GM19397 (cell line): Measurements from ENCODE around the gene TRMT2A.
"Not testable (repeated sequence)": the region's sequence is repeated elsewhere in the genome, so short reads cannot be mapped to it uniquely, and the experiment has no call there.

Experiments used
- ATAC-seq: cut with Tn5 transposase; IDR thresholded peaks from one replicate; pipeline ENCODE4 v1.9.1; 2021; ENCODE audit warnings: mild to moderate bottlenecking, moderate library complexity; ENCODE audit not compliant: unreplicated experiment

Gene TRMT2A, protein sequence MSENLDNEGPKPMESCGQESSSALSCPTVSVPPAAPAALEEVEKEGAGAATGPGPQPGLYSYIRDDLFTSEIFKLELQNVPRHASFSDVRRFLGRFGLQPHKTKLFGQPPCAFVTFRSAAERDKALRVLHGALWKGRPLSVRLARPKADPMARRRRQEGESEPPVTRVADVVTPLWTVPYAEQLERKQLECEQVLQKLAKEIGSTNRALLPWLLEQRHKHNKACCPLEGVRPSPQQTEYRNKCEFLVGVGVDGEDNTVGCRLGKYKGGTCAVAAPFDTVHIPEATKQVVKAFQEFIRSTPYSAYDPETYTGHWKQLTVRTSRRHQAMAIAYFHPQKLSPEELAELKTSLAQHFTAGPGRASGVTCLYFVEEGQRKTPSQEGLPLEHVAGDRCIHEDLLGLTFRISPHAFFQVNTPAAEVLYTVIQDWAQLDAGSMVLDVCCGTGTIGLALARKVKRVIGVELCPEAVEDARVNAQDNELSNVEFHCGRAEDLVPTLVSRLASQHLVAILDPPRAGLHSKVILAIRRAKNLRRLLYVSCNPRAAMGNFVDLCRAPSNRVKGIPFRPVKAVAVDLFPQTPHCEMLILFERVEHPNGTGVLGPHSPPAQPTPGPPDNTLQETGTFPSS

DNA sequence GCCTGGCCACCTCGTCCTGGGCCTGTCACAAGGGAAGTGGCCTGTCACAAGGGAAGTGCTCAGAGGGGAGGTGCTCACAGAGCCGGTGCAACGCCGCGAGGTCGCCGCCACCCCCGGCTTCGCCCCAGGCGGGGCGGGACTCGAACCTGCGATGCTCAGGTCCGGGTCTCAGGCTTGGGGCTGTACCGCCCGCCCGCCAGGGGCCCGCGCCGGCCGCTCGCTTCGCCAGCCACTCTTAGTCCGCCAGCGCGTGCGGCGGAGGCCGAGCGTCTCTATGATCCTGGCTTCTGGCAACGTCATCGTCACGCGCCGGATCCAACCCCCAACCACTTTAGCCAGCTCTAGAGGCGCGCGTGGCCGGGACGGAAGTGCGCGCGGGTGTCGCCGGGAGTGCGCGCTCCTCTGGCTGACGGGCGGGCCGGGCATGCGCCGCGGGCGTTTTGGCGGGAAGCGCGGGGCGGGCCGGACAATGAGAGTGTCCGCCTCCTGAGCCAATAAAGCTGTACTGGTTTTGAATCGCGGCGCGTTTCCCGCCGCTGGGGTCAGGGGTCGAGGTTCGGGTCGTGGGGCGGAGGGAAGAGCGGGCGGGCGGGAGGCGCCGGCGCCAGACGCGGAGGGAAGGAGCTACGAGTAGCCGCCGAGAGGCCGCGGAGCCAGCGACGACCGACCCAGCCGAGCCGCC, at the start of gene TRMT2A:
Gene TRMT2A, minus strand, starts transcription at position 276 of the 682 bp plus-strand sequence. CDS start 320 bp downstream, outside the sequence.
- peak; percentile 76 for ATAC-seq

DNA sequence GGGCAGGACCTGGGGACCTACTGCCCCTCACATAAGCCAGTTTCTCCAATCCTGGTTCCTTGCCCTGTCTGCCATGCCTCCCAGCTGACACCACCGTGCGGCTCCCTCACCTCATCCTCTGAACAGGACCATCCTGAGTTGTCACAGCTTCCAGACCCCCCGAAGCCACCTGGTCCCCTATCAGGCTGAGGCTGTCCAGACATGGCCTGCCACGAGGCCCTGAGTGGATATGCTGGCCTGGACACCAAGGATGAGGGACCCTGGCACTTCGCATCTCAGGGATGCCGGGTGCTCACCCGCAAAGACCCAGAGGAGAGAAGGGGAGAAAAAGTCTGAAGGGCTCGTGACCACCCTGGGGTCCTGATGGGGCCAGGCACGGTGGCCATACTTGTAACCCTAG, 49.7 kb upstream of the TRMT2A start:
- no peak for ATAC-seq

DNA sequence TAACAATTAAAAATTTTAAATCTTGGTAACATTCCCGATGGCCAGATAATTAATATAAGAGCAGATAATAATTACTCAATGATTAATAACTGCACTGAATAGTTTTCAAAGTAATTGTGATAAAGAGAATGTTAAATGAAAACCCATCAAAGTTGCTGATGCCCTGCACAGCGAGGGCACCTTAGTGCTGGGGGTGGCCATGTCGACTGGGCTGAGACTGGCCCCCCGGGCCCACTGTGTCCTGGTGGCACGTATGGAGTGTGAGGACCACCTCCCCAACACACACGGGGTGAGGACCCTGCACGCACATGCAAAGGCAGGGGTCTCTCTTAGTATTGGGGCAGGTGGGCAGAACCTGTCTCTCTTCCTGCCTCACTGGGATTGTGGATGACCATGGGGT, 48.9 kb upstream of the TRMT2A start:
- ATAC-seq = no peak

DNA sequence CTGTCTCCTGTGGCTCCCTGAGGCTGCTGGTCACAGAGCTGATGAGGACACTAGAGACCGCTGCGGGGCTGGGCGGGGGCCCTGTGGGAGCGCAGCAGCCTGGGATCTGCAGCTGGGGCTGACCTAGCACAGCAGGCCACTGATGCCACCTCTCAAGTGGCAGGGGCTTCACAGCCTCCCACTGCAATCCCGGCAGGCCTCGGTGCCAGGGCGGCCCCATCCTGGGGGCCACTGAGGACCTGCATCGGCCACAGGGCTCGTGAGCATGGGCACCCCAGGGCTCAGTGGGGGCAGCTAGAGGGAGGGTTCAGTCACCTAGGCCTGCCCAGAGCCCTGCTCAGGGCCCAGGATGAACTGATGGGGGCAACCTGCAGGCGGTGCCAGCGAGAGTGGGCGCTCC, 48.4 kb upstream of the TRMT2A start:
- ATAC-seq = no peak

DNA sequence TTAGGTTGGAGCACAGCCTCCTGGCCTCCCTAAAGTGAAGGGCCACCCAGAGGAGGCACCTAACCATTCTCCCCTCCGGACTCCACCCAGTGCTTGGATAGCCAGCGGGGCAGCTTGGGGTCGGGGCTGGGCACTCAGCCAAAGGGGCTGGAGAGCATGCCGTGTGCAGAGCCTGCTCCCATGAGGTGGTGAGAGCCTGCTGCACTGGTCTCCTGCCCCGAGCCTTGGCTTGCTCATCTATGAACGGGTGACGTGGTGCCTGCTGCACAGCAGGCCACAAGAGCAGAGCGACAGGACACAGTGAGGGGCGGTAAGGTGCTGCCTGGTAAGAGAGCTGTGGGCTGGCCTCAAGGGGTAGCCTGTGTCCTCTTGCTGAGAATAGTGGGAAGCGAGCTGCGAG, 47.8 kb upstream of the TRMT2A start:
- no peak for ATAC-seq

DNA sequence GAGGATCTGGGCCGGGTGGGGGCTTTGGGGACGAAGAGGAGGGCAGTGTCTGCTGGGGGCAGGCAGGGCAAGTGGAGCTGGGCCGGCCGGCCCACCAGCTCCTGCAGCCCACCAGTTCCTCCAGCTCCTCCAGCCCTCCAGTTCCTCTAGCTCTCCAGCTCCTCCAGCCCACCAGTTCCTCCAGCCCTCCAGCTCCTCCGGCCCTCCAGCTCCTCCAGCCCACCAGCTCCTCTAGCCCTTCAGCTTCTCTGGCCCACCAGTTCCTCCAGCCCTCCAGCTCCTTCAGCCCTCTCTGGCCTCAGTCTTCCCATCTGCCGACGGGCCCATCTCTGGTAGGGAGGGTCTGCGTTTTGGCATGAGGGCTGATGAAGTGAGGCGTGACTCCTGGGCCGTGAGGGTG, 43.0 kb upstream of the TRMT2A start:
- no peak for ATAC-seq

DNA sequence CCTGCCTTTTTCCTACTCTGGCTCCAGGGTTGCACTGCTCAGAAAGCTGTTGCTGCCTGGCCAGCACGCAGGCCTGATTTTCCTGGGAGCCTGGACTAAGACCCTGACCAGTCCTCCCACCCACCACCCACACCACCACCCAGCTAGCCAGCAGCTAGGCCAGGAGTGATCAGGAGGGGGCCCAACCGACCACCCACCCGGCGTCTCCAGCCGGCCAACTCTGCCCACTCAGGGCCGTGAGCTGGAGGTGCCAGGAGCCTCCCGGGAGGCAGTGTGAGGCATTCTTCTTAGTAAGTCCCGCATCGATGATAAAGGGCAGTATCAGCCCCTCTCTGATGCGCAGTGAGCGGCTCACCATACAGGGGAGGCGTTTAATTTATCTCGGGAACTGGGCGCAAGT, 42.5 kb upstream of the TRMT2A start:
- not testable (repeated sequence) for ATAC-seq

DNA sequence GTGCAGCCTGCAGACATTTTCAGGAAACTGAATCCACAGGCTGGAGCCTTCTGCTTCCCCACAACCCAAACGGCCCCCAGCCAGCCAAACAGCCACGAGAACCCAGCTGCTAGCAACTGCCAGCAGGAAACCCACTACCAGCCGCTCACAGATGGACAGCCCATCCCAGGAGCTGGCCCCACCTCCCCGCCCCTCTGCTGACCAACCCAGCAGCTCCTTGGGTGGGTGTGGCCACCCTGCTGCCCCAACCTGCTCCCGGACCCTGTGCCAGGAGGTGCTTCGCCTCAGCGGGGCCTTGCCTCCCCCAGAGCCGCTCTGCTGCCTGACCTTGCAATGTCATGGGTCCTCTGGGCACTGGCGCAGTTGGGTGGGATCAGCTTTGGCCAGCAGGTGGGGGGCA, 42.0 kb upstream of the TRMT2A start:
- no peak for ATAC-seq

DNA sequence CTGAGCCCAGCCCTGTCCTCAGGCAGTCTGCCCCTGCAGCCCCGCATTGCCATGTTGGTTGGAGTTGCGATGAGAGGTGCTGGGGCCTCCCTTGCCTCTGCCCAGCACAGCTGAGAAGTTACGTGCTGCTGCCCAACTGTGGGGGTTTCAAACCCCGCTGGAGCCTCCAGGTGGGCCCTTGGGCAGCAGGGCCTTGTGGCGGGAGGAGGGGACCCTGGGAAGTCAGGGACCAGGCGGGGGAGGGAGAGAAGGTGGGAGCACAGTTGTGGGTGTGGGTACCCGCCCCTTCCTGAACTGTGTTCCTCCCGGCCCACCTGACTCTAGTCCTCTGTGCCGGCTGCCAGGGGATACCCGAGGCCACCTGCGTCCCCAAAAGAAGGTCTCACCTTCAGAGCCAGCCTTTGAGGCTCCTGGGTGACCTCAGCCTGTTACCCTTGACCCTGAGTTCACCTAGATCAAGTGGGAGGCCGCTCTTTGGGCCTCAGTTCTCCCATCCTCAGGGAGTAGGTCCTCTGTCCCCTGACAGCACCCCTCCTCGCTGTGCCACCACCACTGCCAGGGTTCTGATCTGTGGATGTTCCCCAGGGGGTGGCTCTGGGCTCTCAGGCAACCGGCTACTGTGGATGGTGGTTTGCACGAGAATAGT, 41.5 kb upstream of the TRMT2A start:
- no peak for ATAC-seq

DNA sequence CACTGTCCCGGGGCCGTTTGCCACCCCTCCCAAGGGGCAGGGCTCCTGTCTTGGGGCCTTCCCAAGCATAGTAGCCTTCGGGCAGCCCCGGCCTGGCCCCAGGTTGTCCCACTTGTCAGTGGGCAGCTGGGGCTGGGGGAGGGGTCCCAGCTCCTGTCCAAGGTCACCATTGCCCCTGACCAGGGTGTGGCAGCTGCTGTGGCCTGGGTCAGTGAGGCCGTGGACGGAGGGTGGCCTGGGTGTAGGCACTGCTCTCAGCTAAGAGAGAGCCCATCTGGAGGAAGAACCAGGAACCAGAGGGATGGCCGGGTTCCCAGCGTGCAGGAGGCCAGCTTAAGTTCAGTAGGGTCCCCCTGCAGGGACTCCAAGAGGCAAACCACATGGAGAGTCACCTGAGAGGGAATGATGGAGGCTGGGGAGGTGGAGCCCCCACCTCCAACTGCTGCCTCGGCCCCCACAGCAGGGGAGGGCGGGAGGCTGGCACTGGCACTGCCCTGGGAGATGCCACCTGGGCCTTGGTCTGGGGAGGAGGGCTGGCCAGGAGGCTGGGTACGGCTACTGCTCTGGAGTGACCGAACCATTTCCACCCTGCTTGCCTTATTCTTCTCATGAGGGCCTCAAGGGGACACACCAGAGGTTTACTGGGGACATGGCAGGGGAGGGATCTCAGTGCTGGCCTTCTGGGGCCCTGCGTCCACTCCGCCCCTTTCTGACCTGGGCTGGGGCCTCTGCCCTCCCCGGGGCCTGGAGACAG, 40.6 kb upstream of the TRMT2A start:
- no peak for ATAC-seq

DNA sequence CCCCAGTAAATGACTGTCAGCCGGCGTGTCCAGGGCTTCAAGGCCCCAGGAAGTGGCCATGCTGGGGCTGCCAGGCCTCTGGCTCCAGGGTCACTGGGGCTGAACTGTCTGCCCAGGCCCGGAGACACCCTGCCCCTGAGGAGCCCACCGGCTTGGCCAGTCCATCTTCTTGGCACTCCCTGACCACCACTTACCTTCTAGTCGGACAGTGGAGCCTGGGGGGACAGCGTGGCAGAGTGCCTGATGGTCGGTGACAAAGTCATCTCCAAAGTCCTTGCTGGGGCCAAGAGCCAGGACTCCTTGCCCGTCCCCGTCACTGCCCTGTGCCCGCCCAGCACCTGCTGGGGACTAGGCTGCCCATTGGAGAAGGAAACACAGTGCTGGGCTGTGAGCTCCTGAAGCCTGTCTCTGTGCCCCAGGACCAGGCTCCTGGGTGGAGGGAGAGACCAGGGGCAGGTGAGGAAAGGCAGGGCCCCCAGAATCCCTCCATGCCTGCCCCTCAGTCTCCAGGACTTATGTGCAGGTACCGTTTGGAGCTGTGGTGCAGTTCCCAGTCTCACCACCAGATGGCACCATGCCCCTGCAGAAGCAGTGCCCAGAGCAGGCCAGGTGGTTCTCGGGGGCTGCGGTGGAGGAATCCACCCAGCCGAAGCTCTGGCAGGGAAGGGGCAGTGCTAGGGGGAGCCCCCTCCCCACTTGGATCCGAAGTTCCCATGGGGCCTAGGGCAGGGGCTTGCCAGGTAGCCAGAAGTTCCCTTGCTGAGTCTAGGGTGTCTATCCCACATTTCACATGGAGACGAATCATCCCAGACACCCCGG, 39.8 kb upstream of the TRMT2A start:
- no peak for ATAC-seq

DNA sequence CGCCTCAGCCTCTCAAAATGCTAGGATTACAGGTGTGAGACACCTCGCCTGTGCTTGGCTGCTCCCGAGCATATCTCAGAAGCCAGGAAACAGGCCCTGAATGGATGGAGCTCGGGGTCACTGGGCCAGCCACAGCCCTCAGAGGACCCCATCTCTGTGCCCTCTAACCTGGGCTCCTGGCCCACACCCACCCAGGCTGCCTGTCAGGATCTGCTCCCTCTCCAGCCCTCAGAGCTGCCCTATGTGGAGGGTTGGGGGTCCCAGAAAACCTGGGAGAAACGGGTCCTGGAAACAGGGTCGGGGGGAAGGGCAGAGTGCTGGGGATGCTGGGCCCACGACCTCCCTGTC, 39.0 kb upstream of the TRMT2A start:
- no peak for ATAC-seq

DNA sequence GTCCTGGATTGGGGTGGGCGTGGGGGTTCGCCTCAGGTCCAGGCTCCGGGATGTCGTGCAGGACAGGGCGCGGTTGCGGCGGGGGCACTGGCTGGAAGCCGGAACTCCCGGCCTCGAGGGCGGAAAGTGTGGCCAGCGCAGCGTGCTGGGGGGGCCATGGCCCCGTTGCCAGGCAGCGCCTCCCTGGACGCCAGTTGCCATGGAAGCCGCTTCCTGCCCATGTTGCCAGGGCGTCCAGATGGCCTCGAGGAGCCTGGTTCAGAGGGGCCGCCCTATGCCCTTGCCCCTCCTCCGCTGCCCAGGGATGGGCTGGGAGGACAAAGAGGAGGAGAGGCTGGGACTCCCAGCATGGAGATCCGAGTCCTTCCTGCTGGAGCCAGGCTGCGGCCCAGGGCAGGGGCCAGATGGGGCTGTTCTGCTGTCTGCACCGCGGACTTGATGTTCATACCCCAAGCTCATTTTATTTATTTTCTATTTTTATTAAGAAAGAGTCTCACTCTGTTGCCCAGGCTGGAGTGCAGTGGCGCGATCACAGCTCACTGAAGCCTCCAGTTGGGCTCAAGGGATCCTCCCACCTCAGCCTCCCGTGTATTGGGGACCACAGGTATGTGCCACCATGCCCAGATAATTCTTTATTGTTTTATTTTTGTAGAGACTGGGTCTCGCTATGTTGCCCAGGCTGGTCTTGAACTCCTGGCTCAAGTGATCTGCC, 38.5 kb upstream of the TRMT2A start:
- ATAC-seq = no peak

DNA sequence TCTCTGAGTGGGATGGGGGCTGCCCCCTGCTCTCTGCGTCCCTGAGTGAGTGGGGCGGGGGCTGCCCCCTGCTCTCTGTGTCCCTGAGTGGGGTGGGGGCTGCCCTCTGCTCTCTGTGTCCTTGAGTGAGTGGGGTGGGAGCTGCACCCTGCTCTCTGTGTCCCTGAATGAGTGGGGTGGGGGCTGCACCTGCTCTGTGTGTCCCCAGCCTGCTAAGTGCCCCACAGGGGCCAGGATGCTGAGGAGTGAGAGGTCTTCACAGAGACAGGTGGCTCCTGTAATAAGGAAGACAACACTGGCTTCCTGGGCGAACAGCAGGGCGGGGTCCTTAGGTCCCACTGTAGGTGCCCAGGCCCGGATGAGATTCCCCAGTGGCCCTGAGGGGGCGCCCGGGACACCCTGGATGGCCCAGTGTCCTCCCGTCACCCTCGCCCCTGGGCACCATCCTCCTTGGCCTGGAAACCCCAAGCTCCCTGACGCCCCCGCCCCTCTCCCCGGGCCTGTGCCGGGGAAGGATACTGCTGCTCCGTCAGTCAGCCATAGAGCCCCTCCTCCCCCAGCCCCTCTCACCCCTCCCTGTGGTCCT, 37.7 kb upstream of the TRMT2A start:
- ATAC-seq = no peak

DNA sequence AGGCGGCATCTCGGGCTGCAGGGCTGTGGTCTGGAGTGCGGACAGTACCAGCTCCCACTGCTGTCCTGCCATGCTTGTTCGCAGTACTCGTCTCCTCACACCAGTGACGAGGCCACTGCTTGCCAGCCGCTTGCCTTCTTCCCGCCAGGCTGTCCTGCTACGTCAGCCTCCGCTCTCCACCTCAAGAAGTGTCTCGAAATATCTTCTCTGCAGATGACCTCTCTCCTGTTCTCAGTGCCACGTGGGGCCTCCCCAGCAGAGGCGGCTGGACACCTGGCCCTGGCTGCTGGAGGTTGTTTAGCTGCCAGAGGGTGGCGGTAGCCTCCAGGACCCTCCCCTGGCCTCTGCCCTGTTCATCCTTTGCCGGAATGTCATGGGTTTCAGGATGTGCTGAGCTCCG, 36.9 kb upstream of the TRMT2A start:
- ATAC-seq = no peak

DNA sequence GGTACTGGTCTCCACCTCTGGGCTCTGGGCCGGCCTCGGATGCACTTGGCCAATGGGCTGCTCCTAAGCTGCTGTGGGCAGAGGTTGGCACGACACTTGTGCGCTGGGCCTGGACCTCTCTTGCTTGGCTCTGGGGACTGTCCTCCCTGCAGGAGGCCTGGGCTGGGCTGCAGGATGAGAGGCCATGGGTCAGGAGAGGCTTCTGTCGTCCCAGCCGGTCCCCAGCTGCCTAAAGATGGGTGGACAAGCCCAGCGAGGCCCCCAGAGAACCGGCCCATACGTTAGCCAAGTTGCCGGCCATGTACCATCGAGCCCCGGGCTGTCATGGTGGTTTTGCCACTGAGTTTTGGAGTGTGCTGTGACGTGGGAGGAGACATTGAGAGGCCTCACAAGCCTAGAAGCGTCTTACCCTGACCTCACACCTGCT, 35.5 kb upstream of the TRMT2A start:
- no peak for ATAC-seq

DNA sequence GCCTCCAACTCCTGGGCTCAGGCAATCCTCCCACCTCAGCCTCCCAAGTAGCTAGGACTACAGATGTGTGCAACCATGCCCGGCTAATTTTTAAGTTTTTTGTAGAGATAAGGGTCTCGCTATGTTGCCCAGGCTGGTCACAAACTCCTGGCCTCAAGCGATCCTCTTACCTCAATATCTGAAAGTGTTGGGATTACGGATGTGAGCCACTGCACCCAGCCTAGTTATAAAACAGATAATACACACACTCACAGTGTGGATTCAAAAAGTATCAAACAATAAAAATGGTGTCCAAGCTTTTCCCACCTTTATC, 34.2 kb upstream of the TRMT2A start:
- no peak for ATAC-seq

DNA sequence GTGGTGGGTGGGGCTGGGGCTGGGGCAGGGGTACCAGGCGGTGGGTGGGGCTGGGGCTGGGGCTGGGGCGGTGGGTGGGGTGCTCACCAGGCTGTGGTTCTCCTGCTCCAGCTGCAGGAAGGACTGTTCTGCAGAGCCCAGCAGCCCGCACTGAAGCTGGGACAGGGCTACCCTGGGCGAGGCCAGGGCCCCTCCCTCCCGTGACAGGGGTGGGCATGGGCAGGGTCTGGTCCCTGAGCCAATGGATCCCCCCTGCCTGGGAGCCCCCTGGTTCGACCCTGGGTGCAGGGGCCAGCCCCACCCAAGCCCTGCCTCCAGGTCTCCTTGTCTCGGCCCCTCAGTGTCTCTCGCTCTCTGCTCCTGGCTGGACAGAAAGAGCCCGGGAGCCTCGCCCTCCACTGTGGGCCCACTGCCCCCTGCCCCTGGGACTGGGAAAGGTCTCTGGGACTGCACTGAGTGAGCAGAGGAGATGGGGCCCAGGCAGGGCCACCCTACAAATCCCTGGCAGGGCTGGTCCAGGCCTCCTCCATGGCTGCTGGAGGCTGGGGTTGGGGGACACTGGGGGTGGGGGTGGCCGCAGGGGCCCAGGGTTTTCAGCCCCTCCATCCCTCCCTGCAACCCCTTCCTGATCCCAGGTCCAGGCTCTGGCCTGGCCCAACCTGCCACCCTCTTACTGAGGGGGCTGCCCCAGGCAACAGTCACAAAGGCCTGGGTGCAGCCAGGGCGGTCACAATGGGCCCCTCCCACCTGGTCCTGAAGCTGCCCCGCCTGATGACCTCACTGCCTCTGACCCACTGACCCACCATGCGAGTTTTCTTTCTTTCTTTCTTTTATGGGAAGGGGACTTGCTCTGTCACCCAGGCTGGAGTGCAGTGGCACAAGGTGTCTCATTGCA, 33.6 kb upstream of the TRMT2A start, which contains the start of gene CCDC188:
Gene CCDC188, minus strand, starts transcription at position 675 of the 895 bp plus-strand sequence. Its CDS starts 69 bp downstream, at position 606.
- ATAC-seq = no peak
